ENCODE results near the gene RALGDS. TPM values are rescaled to one million over a fixed set of nuclear protein-coding genes. Genes with fewer than 3 reads are reported as not detected.

Gene RALGDS
- total RNA-seq, 1 donor from 2014 or later: 39.9 TPM

- no peak for TF ChIP-seq CTCF (IDR thresholded peaks at IDR 0.05; ENCODE audit: insufficient read depth, low read length, poor library complexity, severe bottlenecking)
- no peaks in the 10 kb centered on the region for H3K36me3 ChIP-seq (ENCODE audit: control insufficient read depth, insufficient read depth, low read length)
- no peak overlapping the region for H3K4me3 ChIP-seq (ENCODE audit: low read depth, low read length)
- H3K27me3 ChIP-seq (ENCODE audit: control insufficient read depth, insufficient read depth, low read length): no peaks in the 10 kb centered on the region
- DNase-seq (ENCODE audit: low read depth): no peak
These were observed 19.6 kb upstream of the RALGDS start for GRCh38 chr9:133140606-133141005.

GRCh38 chr9:133140174-133140505 is 19.1 kb upstream of the RALGDS start:
- TF ChIP-seq CTCF (IDR thresholded peaks at IDR 0.05; ENCODE audit: insufficient read depth, low read length, poor library complexity, severe bottlenecking): no peak
- Histone ChIP-seq H3K36me3 (ENCODE audit: control insufficient read depth, insufficient read depth, low read length) (no peaks in the 10 kb centered on the region), H3K4me3 (ENCODE audit: low read depth, low read length) (no peak overlapping the region), H3K27me3 (ENCODE audit: control insufficient read depth, insufficient read depth, low read length) (no peaks in the 10 kb centered on the region)
- DNase-seq (ENCODE audit: low read depth): no peak

- no peak for DNase-seq (ENCODE audit: low read depth)
- no peak for TF ChIP-seq CTCF (IDR thresholded peaks at IDR 0.05; ENCODE audit: insufficient read depth, low read length, poor library complexity, severe bottlenecking)
- H3K36me3 ChIP-seq (ENCODE audit: control insufficient read depth, insufficient read depth, low read length): no peaks in the 10 kb centered on the region
- no peaks in the 10 kb centered on the region for H3K27me3 ChIP-seq (ENCODE audit: control insufficient read depth, insufficient read depth, low read length)
- H3K4me3 ChIP-seq (ENCODE audit: low read depth, low read length): no peak overlapping the region
These were observed 18.5 kb upstream of the RALGDS start for GRCh38 chr9:133139246-133140173.

- no peak for DNase-seq (ENCODE audit: low read depth)
- Histone ChIP-seq H3K27me3 (ENCODE audit: control insufficient read depth, insufficient read depth, low read length) (no peaks in the 10 kb centered on the region), H3K4me3 (ENCODE audit: low read depth, low read length) (no peak overlapping the region), H3K36me3 (ENCODE audit: control insufficient read depth, insufficient read depth, low read length) (no peaks in the 10 kb centered on the region)
- TF ChIP-seq CTCF (IDR thresholded peaks at IDR 0.05; ENCODE audit: insufficient read depth, low read length, poor library complexity, severe bottlenecking): no peak
These were observed 16.6 kb upstream of the RALGDS start for GRCh38 chr9:133137451-133138231.

- no peak for TF ChIP-seq CTCF (IDR thresholded peaks at IDR 0.05; ENCODE audit: insufficient read depth, low read length, poor library complexity, severe bottlenecking)
- H3K27me3 ChIP-seq (ENCODE audit: control insufficient read depth, insufficient read depth, low read length): no peaks in the 10 kb centered on the region
- no peak overlapping the region for H3K4me3 ChIP-seq (ENCODE audit: low read depth, low read length)
These were observed 14.2 kb upstream of the RALGDS start for GRCh38 chr9:133135146-133135745.

More at GRCh38 chr9:133135146-133135745, 14.2 kb upstream of the RALGDS start:
- H3K36me3 ChIP-seq (ENCODE audit: control insufficient read depth, insufficient read depth, low read length): no peaks in the 10 kb centered on the region
- DNase-seq (ENCODE audit: low read depth): peak; percentile 68
